ENCODE data around the gene OR2Y1.

GRCh38 chr5:180776376-180776775 is 36.5 kb upstream of the OR2Y1 start:
- no peak for TF ChIP-seq EZH2 (IDR thresholded peaks at IDR 0.05; ENCODE audit: borderline replicate concordance, low read length)
- TF ChIP-seq, protein P1, sequence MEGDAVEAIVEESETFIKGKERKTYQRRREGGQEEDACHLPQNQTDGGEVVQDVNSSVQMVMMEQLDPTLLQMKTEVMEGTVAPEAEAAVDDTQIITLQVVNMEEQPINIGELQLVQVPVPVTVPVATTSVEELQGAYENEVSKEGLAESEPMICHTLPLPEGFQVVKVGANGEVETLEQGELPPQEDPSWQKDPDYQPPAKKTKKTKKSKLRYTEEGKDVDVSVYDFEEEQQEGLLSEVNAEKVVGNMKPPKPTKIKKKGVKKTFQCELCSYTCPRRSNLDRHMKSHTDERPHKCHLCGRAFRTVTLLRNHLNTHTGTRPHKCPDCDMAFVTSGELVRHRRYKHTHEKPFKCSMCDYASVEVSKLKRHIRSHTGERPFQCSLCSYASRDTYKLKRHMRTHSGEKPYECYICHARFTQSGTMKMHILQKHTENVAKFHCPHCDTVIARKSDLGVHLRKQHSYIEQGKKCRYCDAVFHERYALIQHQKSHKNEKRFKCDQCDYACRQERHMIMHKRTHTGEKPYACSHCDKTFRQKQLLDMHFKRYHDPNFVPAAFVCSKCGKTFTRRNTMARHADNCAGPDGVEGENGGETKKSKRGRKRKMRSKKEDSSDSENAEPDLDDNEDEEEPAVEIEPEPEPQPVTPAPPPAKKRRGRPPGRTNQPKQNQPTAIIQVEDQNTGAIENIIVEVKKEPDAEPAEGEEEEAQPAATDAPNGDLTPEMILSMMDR (IDR thresholded peaks at IDR 0.05; ENCODE audit: low read length): no peak

Measured in OCI-LY1 (cell line).